Cardiac muscle cell (in vitro differentiated cells and primary cell): ENCODE measurements around the gene METAP2. TPM values are rescaled to one million over a fixed set of nuclear protein-coding genes. Genes with fewer than 3 reads are reported as not detected.

Source experiments
- DNase-seq, 2 donors: peaks; one replicate each; pipeline versions ENCODE4 v3.0.0 to v3.0.0-alpha.2; 2010 to 2017; ENCODE audit warnings: low read depth in 1 of 2, low spot score in 1 of 2
- H3K27ac ChIP-seq: fragments of 200-600 bp; sonication (generic); 2 replicates; pipeline ENCODE4 v1.5.1; 2016
- H3K27me3 ChIP-seq: fragments of 200-600 bp; sonication (generic); 2 replicates; pipeline ENCODE4 v1.6.0; 2016; ENCODE audit warnings: control low read depth
- H3K36me3 ChIP-seq: fragments of 200-600 bp; sonication (generic); 2 replicates; pipeline ENCODE4 v1.5.1; 2016; ENCODE audit warnings: control low read depth
- H3K4me1 ChIP-seq: fragments of 200-600 bp; sonication (generic); 2 replicates; pipeline ENCODE4 v1.8.1; 2017; ENCODE audit warnings: low read depth, mild to moderate bottlenecking, mixed run types
- H3K4me3 ChIP-seq: fragments of 200-600 bp; sonication (generic); 2 replicates; pipeline ENCODE4 v1.5.1; 2016; ENCODE audit warnings: mild to moderate bottlenecking
- H3K9me3 ChIP-seq: fragments of 200-600 bp; sonication (generic); 2 replicates; pipeline ENCODE4 v1.5.1; 2017; ENCODE audit warnings: low read depth, mild to moderate bottlenecking, control low read depth
- CTCF ChIP-seq: IDR thresholded peaks from 2 replicates; pipeline ENCODE4 v1.5.1; 2012; ENCODE audit warnings: low read depth, mild to moderate bottlenecking, low read length
- polyA plus RNA-seq: library from polyadenylated mRNA; unstranded; fragments of >200 nt; fragmentation: Nextera tagmentation; extraction: Ambion mirVana; gene quantifications from 2 replicates; pipeline ENCODE4 v1.2.1, GENCODE V29; 2016
- total RNA-seq: library from RNA; depleted of rRNA; stranded (reverse); fragments of >200 nt; gene quantifications from 2 replicates; pipeline ENCODE4 v1.2.3, GENCODE V29; 2016

Gene METAP2
- total and polyA plus RNA-seq, 2 experiments from 2014 or later, result 41.1 to 98.8 TPM

GRCh38 chr12:95528431-95528830 is 54.5 kb downstream of the METAP2 start:
- H3K4me1 ChIP-seq, result no peaks in the 10 kb centered on the region
- H3K36me3 ChIP-seq, result no peaks in the 10 kb centered on the region
- H3K27ac ChIP-seq, result no peak overlapping the region
- no peak overlapping the region for H3K4me3 ChIP-seq
- no peaks in the 10 kb centered on the region for H3K27me3 ChIP-seq
- no peak for TF ChIP-seq CTCF
- no peak for DNase-seq
- no peaks in the 10 kb centered on the region for H3K9me3 ChIP-seq

GRCh38 chr12:95529693-95530225 is 55.8 kb downstream of the METAP2 start:
- Histone ChIP-seq H3K4me1 (no peaks in the 10 kb centered on the region), H3K4me3 (no peak overlapping the region), H3K27me3 (no peaks in the 10 kb centered on the region), H3K36me3 (no peaks in the 10 kb centered on the region), H3K27ac (no peak overlapping the region), H3K9me3 (no peaks in the 10 kb centered on the region)
- DNase-seq, result peak in 1 of 2 donors; percentile 13
- no peak for TF ChIP-seq CTCF

- Histone ChIP-seq H3K36me3 (no peaks in the 10 kb centered on the region), H3K27me3 (no peaks in the 10 kb centered on the region), H3K9me3 (no peaks in the 10 kb centered on the region), H3K4me3 (no peak overlapping the region), H3K27ac (no peak overlapping the region), H3K4me1 (no peaks in the 10 kb centered on the region)
- DNase-seq, result peak in 1 of 2 donors; percentile 58
- TF ChIP-seq CTCF, result no peak
Observed at GRCh38 chr12:95532851-95533250, 58.9 kb downstream of the METAP2 start.

- no peak for DNase-seq
- Histone ChIP-seq H3K9me3 (no peaks in the 10 kb centered on the region), H3K4me3 (no peak overlapping the region), H3K4me1 (no peaks in the 10 kb centered on the region), H3K27ac (no peak overlapping the region), H3K36me3 (no peaks in the 10 kb centered on the region), H3K27me3 (no peaks in the 10 kb centered on the region)
- TF ChIP-seq CTCF, result no peak
Observed at GRCh38 chr12:95533985-95534384, 60.0 kb downstream of the METAP2 start.

- H3K9me3 ChIP-seq, result no peaks in the 10 kb centered on the region
- no peak for TF ChIP-seq CTCF
- no peak for DNase-seq
- H3K36me3 ChIP-seq, result no peaks in the 10 kb centered on the region
- H3K27ac ChIP-seq, result no peak overlapping the region
- H3K4me3 ChIP-seq, result no peak overlapping the region
- H3K27me3 ChIP-seq, result no peaks in the 10 kb centered on the region
- no peaks in the 10 kb centered on the region for H3K4me1 ChIP-seq
Observed at GRCh38 chr12:95538006-95538405, 64.1 kb downstream of the METAP2 start.

- Histone ChIP-seq H3K4me3 (no peak overlapping the region), H3K27ac (no peak overlapping the region)
- DNase-seq, result no peak
Observed at GRCh38 chr12:95538656-95539055, 64.7 kb downstream of the METAP2 start.

More at GRCh38 chr12:95538656-95539055, 64.7 kb downstream of the METAP2 start:
- H3K4me1 ChIP-seq, result no peaks in the 10 kb centered on the region
- H3K9me3 ChIP-seq, result no peaks in the 10 kb centered on the region
- no peak for TF ChIP-seq CTCF
- no peaks in the 10 kb centered on the region for H3K36me3 ChIP-seq
- no peaks in the 10 kb centered on the region for H3K27me3 ChIP-seq
